HG03378 (cell line): ENCODE data around the gene EYA4.
"Not testable (repeated sequence)": the region's sequence is repeated elsewhere in the genome, so short reads cannot be mapped to it uniquely, and the experiment has no call there.

Source experiments
- ATAC-seq: cut with Tn5 transposase; IDR thresholded peaks from one replicate; pipeline ENCODE4 v1.9.1; 2021; ENCODE audit warnings: mild to moderate bottlenecking, moderate library complexity; ENCODE audit not compliant: unreplicated experiment

The EYA4 gene

GRCh38 chr6:133396233-133396983 lies 155.3 kb downstream of the EYA4 start:
- ATAC-seq, result no peak

- ATAC-seq, result no peak
These were observed 155.8 kb downstream of the EYA4 start for GRCh38 chr6:133396984-133397348.

GRCh38 chr6:133397601-133398000 lies 156.4 kb downstream of the EYA4 start:
- not testable (repeated sequence) for ATAC-seq

GRCh38 chr6:133399426-133399825 lies 158.3 kb downstream of the EYA4 start:
- no peak for ATAC-seq

GRCh38 chr6:133404151-133404550 lies 163.0 kb downstream of the EYA4 start:
- no peak for ATAC-seq

- no peak for ATAC-seq
These were observed 163.6 kb downstream of the EYA4 start for GRCh38 chr6:133404728-133405127.

GRCh38 chr6:133407320-133408100 lies 166.4 kb downstream of the EYA4 start:
- ATAC-seq, result no peak

- no peak for ATAC-seq
These were observed 167.0 kb downstream of the EYA4 start for GRCh38 chr6:133408132-133408531.

- no peak for ATAC-seq
These were observed 167.4 kb downstream of the EYA4 start for GRCh38 chr6:133408543-133408942.

- no peak for ATAC-seq
These were observed 169.7 kb downstream of the EYA4 start for GRCh38 chr6:133410638-133411435.

GRCh38 chr6:133411757-133412156 lies 170.6 kb downstream of the EYA4 start:
- no peak for ATAC-seq

- ATAC-seq, result no peak
These were observed 174.1 kb downstream of the EYA4 start for GRCh38 chr6:133415262-133415661.

- no peak for ATAC-seq
These were observed 177.0 kb downstream of the EYA4 start for GRCh38 chr6:133418108-133418507.

- no peak for ATAC-seq
These were observed 182.1 kb downstream of the EYA4 start for GRCh38 chr6:133423242-133423641.

GRCh38 chr6:133424359-133424758 lies 183.2 kb downstream of the EYA4 start:
- no peak for ATAC-seq

- ATAC-seq, result no peak
These were observed 184.9 kb downstream of the EYA4 start for GRCh38 chr6:133426038-133426437.

- no peak for ATAC-seq
These were observed 187.1 kb downstream of the EYA4 start for GRCh38 chr6:133428295-133428694.

GRCh38 chr6:133430530-133430929 lies 189.4 kb downstream of the EYA4 start:
- no peak for ATAC-seq

GRCh38 chr6:133431031-133431430 lies 189.9 kb downstream of the EYA4 start:
- ATAC-seq, result no peak

GRCh38 chr6:133432021-133432989 lies 191.1 kb downstream of the EYA4 start:
- ATAC-seq, result no peak
